B cell (primary cell): ENCODE measurements around the gene MAG. TPM values are rescaled to one million over a fixed set of nuclear protein-coding genes. Genes with fewer than 3 reads are reported as not detected.

Experiments used
- ATAC-seq: fragments of 200-7000 bp; cut with Tn5 transposase; one replicate; pipeline ENCODE4 v1.10.0; 2021; ENCODE audit warnings: low read depth, mild to moderate bottlenecking, moderate number of reproducible peaks, moderate library complexity
- CTCF ChIA-PET: fragments of 350-600 bp; sonication (Branson Sonifier 250); formaldehyde crosslinking; loops from one replicate; lab custom pipeline; 2021; ENCODE audit warnings: antibody characterized with exemption, inconsistent platforms; lab: Charles Lee
- POLR2A ChIA-PET: fragments of 350-600 bp; sonication (Branson Sonifier 250); formaldehyde crosslinking; loops from one replicate; lab custom pipeline; 2021; ENCODE audit warnings: antibody characterized with exemption; lab: Charles Lee
- DNase-seq: peaks from one replicate; pipeline ENCODE4 v3.0.0; 2013
- H2AFZ ChIP-seq: 2 replicates; pipeline ENCODE4 v1.6.1; 2012; ENCODE audit warnings: mild to moderate bottlenecking, low read depth, low read length; ENCODE audit not compliant: insufficient read depth, poor library complexity, severe bottlenecking
- H3K27ac ChIP-seq, 2 donors: 1 replicate in 1 of 2; 2 replicates in 1 of 2; pipeline ENCODE4 v1.5.1; 2012 to 2013; ENCODE audit warnings: low read length in 2 of 2, mild to moderate bottlenecking in 2 of 2, moderate library complexity in 1 of 2
- H3K27me3 ChIP-seq, 4 experiments: fragments of 200-600 bp in 1 of 4; sonication (generic) in 1 of 4; replicated peaks in 1 of 4; 1 replicate in 2 of 4; 2 replicates in 2 of 4; pipeline versions ENCODE4 v1.6.1 to v1.7.0; 2013 to 2016; ENCODE audit warnings: low read length in 3 of 4, mild to moderate bottlenecking in 2 of 4, mixed read lengths in 1 of 4, moderate library complexity in 1 of 4; ENCODE audit not compliant: insufficient read depth in 4 of 4, control insufficient read depth in 3 of 4; ENCODE audit errors: control extremely low read depth in 1 of 4
- H3K36me3 ChIP-seq, 2 experiments: replicated peaks in 1 of 2; 1 replicate in 1 of 2; 2 replicates in 1 of 2; pipeline versions ENCODE4 v1.6.1 to v1.7.1; 2013; ENCODE audit warnings: low read length in 1 of 2; ENCODE audit not compliant: insufficient read depth in 2 of 2, control insufficient read depth in 1 of 2; ENCODE audit errors: control extremely low read depth in 1 of 2, extremely low read depth in 1 of 2
- H3K4me1 ChIP-seq, 2 donors: fragments of 200-600 bp in 1 of 2; sonication (generic) in 1 of 2; 1 replicate in 1 of 2; 2 replicates in 1 of 2; pipeline versions ENCODE4 v1.5.1 to v1.6.1; 2013 to 2017; ENCODE audit warnings: low read length in 2 of 2; ENCODE audit not compliant: control insufficient read depth in 2 of 2, insufficient read depth in 2 of 2
- H3K4me2 ChIP-seq: replicated peaks from 2 replicates; pipeline ENCODE3; 2012; ENCODE audit warnings: mild to moderate bottlenecking, low read depth, low read length; ENCODE audit not compliant: poor library complexity, severe bottlenecking
- H3K4me3 ChIP-seq, 5 experiments: fragments of 200-600 bp in 1 of 5; sonication (generic) in 1 of 5; 1 replicate in 3 of 5; 2 replicates in 2 of 5; pipeline versions ENCODE4 v1.5.1 to v1.7.0; 2011 to 2016; ENCODE audit warnings: low read length in 4 of 5, mild to moderate bottlenecking in 4 of 5, low read depth in 2 of 5, control low read depth in 1 of 5, moderate library complexity in 1 of 5; ENCODE audit not compliant: insufficient read depth in 1 of 5; ENCODE audit errors: control extremely low read depth in 1 of 5, extremely low read depth in 1 of 5
- H3K79me2 ChIP-seq: fragments of 200-600 bp; sonication (generic); one replicate; pipeline ENCODE4 v1.6.0; 2016; ENCODE audit warnings: low read length; ENCODE audit not compliant: control insufficient read depth, insufficient read depth
- H3K9ac ChIP-seq: fragments of 200-600 bp; sonication (generic); 2 replicates; pipeline ENCODE4 v1.6.1; 2017; ENCODE audit warnings: mild to moderate bottlenecking, low read length, moderate library complexity
- H3K9me3 ChIP-seq, 3 donors: one replicate each; pipeline versions ENCODE4 v1.6.1 to v1.7.1; 2013; ENCODE audit warnings: low read length in 2 of 3; ENCODE audit not compliant: control insufficient read depth in 2 of 3, insufficient read depth in 1 of 3; ENCODE audit errors: control extremely low read depth in 1 of 3
- H4K20me1 ChIP-seq: 2 replicates; pipeline ENCODE4 v1.6.0; 2012; ENCODE audit warnings: mild to moderate bottlenecking, low read length; ENCODE audit not compliant: insufficient read depth, control insufficient read depth, poor library complexity, severe bottlenecking
- H3K27ac Mint-ChIP-seq: one replicate; pipeline ENCODE4 v1.8.0; 2021; ENCODE audit warnings: mixed read lengths
- H3K27me3 Mint-ChIP-seq: one replicate; pipeline ENCODE4 v1.8.0; 2021; ENCODE audit warnings: mixed read lengths
- H3K4me1 Mint-ChIP-seq: one replicate; pipeline ENCODE4 v1.8.0; 2021; ENCODE audit warnings: mixed read lengths
- H3K4me3 Mint-ChIP-seq: one replicate; pipeline ENCODE4 v1.8.0; 2021; ENCODE audit warnings: mixed read lengths
- H3K9me3 Mint-ChIP-seq: one replicate; pipeline ENCODE4 v1.8.0; 2022; ENCODE audit warnings: mixed read lengths; ENCODE audit not compliant: insufficient read depth
- EZH2 ChIP-seq: IDR thresholded peaks from 2 replicates; pipeline ENCODE4 v1.6.1; 2012; ENCODE audit warnings: borderline replicate concordance, low read depth, mild to moderate bottlenecking, moderate library complexity, low read length; ENCODE audit not compliant: insufficient read depth, poor library complexity, severe bottlenecking
- WGBS: methylation state at CpG from one replicate; pipeline ENCODE4 v1.1.5; 2013; ENCODE audit warnings: missing lambda C conversion rate; ENCODE audit not compliant: insufficient coverage; 5-methylcytosine and 5-hydroxymethylcytosine counted together
- intact Hi-C: fragments of 100-400 bp; cut with micrococcal nuclease; formaldehyde crosslinking; loops from one replicate; pipeline ENCODE4 v1.10.0; 2022
- polyA plus RNA-seq: library from polyadenylated mRNA; depleted of rRNA; stranded (reverse); fragments of >200 nt; gene quantifications from 2 replicates; pipeline ENCODE4 v1.2.3, GENCODE V29; 2012
- total RNA-seq, 2 donors: library from RNA; stranded (reverse); fragments of 120-200 nt in 1 of 2; gene quantifications; 1 replicate in 1 of 2; 2 replicates in 1 of 2; pipeline versions ENCODE4 v1.2.3 to v1.2.4, GENCODE V29; 2013 to 2022
- TF ChIP-seq, protein P1 (sequence below): fragments of 200-600 bp; IDR thresholded peaks from one replicate; pipeline ENCODE4 v1.8.0; 2022; ENCODE audit warnings: antibody characterized with exemption, mild to moderate bottlenecking

MAG gene
- total and polyA plus RNA-seq, 2 donors (not counting 1 experiment from before 2014, with no cell fraction given) = 0.12 to 0.58 TPM

DNA sequence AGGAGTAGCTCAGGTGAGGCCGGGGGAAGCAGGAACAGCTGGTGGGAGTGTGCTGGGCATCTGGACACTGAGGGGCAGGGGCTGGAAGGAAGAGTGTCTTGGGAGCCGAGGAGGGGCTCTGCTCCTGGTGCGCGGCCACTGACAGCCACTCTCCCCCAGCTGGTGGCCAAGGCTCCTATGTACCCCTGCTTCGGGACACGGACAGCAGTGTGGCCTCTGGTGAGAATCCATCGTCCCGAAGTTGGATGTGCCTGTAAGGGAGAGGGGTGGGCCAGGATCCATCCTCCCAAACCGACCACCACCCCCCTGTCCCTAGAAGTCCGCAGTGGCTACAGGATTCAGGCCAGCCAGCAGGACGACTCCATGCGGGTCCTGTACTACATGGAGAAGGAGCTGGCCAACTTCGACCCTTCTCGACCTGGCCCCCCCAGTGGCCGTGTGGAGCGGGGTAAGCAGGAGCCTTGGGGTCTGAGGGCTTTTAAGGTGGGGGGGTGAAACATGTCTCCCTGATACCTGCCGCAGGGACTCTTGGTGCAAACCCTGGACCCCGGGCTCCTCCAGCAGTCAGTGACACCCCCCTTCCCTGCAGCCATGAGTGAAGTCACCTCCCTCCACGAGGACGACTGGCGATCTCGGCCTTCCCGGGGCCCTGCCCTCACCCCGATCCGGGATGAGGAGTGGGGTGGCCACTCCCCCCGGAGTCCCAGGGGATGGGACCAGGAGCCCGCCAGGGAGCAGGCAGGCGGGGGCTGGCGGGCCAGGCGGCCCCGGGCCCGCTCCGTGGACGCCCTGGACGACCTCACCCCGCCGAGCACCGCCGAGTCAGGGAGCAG, 25.2 kb upstream of the MAG start:
- no peak for TF ChIP-seq EZH2
- TF ChIP-seq, protein P1, sequence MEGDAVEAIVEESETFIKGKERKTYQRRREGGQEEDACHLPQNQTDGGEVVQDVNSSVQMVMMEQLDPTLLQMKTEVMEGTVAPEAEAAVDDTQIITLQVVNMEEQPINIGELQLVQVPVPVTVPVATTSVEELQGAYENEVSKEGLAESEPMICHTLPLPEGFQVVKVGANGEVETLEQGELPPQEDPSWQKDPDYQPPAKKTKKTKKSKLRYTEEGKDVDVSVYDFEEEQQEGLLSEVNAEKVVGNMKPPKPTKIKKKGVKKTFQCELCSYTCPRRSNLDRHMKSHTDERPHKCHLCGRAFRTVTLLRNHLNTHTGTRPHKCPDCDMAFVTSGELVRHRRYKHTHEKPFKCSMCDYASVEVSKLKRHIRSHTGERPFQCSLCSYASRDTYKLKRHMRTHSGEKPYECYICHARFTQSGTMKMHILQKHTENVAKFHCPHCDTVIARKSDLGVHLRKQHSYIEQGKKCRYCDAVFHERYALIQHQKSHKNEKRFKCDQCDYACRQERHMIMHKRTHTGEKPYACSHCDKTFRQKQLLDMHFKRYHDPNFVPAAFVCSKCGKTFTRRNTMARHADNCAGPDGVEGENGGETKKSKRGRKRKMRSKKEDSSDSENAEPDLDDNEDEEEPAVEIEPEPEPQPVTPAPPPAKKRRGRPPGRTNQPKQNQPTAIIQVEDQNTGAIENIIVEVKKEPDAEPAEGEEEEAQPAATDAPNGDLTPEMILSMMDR = no peak
- 38% methylated on average over 30 of the region's 39 CpGs for WGBS
- Histone ChIP-seq H3K79me2 (peaks cover 34% of the 10 kb centered on the region), H3K27me3 (no peaks in the 10 kb centered on the region), H3K4me2 (peak overlapping the region; percentile 95), H4K20me1 (peaks cover 33% of the 10 kb centered on the region), H3K9me3 (no peaks in the 10 kb centered on the region), H3K9ac (peak overlapping the region; percentile 91), H3K4me1 (peaks cover 37 to 57% of the 10 kb centered on the region in 2 donors), H3K36me3 (peaks cover 0 to 24% of the 10 kb centered on the region in 2 experiments), H3K27ac (peak overlapping the region in 1 of 2 donors; percentile 88), H2AFZ (peak overlapping the region; percentile 80), H3K4me3 (peak overlapping the region in 4 of 5 experiments; percentile 74 to 97 (median 80))
- Mint-ChIP-seq H3K27ac (peak overlapping the region; percentile 95), H3K4me3 (peak overlapping the region; percentile 91), H3K27me3 (no peaks in the 10 kb centered on the region), H3K9me3 (no peaks in the 10 kb centered on the region), H3K4me1 (peaks cover 51% of the 10 kb centered on the region)
- CTCF ChIA-PET = interaction anchor here (1.0 to 2.2 kb wide), 5 partner anchors 15 to 201 kb away, joined by 4 to 7 read pairs (median 4); no protein-coding TSS in a partner anchor
- DNase-seq (peak; percentile 51), ATAC-seq (no peak)
- intact Hi-C loops = loop anchor here (1.0 to 5.0 kb wide), 2 partner anchors 125 to 199 kb away; no protein-coding TSS in a partner anchor
- POLR2A ChIA-PET = interaction anchor here (0.6 to 1.1 kb wide), 3 partner anchors 68 to 421 kb away, joined by 3 to 7 read pairs (median 5); no protein-coding TSS in a partner anchor
